PC-3 (cell line): ENCODE data around the gene NUB1. TPM values are rescaled to one million over a fixed set of nuclear protein-coding genes. Genes with fewer than 3 reads are reported as not detected.
A peak's percentile ranks its signal among the peaks of the same experiment; 100 is the strongest.

Experiments
- ATAC-seq: fragments of 200-7000 bp; cut with Tn5 transposase; 2 replicates; pipeline ENCODE4 v1.9.1; 2020; ENCODE audit warnings: mild to moderate bottlenecking, moderate library complexity
- BruUV-seq: library from RNA; stranded (reverse); fragments of 400-500 nt; replicated peaks from 2 replicates; lab custom pipeline; 2021; lab: Mats Ljungman, UMichigan
- CTCF ChIA-PET: fragments of 300-600 bp; sonication (Branson Sonifier 250); formaldehyde crosslinking; loops from one replicate; lab custom pipeline; 2022; ENCODE audit warnings: antibody characterized with exemption; lab: Charles Lee
- POLR2A ChIA-PET: fragments of 300-600 bp; sonication (Branson Sonifier 250); formaldehyde crosslinking; loops from one replicate; lab custom pipeline; 2022; ENCODE audit warnings: antibody characterized with exemption; ENCODE audit not compliant: unreplicated experiment; lab: Charles Lee
- DNase-seq: peaks from one replicate; pipeline ENCODE4 v3.0.0-alpha.2; 2015
- H2AFZ ChIP-seq: fragments of 300-600 bp; sonication (generic); 2 replicates; pipeline ENCODE4 v1.6.0; 2016; ENCODE audit warnings: antibody characterized with exemption, low read length
- H3F3A ChIP-seq: fragments of 300-600 bp; sonication (generic); one replicate; pipeline ENCODE4 v1.6.0; 2017; ENCODE audit warnings: antibody characterized with exemption, low read length, control low read depth, mild to moderate bottlenecking; ENCODE audit not compliant: unreplicated experiment
- H3K27ac ChIP-seq: fragments of 300-600 bp; sonication (generic); 2 replicates; pipeline ENCODE4 v1.5.1; 2016; ENCODE audit warnings: mild to moderate bottlenecking, low read length
- H3K27me3 ChIP-seq: fragments of 300-600 bp; sonication (generic); 2 replicates; pipeline ENCODE4 v1.6.1; 2016; ENCODE audit warnings: low read length, mixed read lengths
- H3K36me3 ChIP-seq: fragments of 300-600 bp; sonication (generic); 2 replicates; pipeline ENCODE4 v1.6.1; 2016; ENCODE audit warnings: low read depth, mixed run types, low read length, mixed read lengths
- H3K4me1 ChIP-seq: fragments of 300-600 bp; sonication (generic); 2 replicates; pipeline ENCODE4 v1.5.1; 2016; ENCODE audit warnings: low read length; ENCODE audit not compliant: insufficient read depth
- H3K4me2 ChIP-seq: fragments of 300-600 bp; sonication (generic); 2 replicates; pipeline ENCODE4 v1.6.0; 2016; ENCODE audit warnings: low read length
- H3K4me3 ChIP-seq: fragments of 300-600 bp; sonication (generic); 2 replicates; pipeline ENCODE4 v1.5.1; 2016; ENCODE audit warnings: mild to moderate bottlenecking, low read length, mixed read lengths
- H3K79me2 ChIP-seq: fragments of 300-600 bp; sonication (generic); 2 replicates; pipeline ENCODE4 v1.6.1; 2017; ENCODE audit warnings: low read length, mixed read lengths
- H3K9ac ChIP-seq: fragments of 300-600 bp; sonication (generic); 2 replicates; pipeline ENCODE4 v1.6.0; 2016; ENCODE audit warnings: mild to moderate bottlenecking, low read length
- H3K9me2 ChIP-seq: fragments of 300-600 bp; sonication (generic); replicated peaks from 2 replicates; pipeline ENCODE4 v1.6.1; 2016; ENCODE audit warnings: mixed run types, low read length, mixed read lengths
- H3K9me3 ChIP-seq: fragments of 300-600 bp; sonication (generic); 2 replicates; pipeline ENCODE4 v1.6.1; 2016; ENCODE audit warnings: low read length, mixed read lengths
- H4K20me1 ChIP-seq: fragments of 300-600 bp; sonication (generic); 2 replicates; pipeline ENCODE4 v1.6.1; 2016; ENCODE audit warnings: low read length, mixed read lengths
- CTCF ChIP-seq: fragments of 300-600 bp; sonication (generic); conservative IDR thresholded peaks from 2 replicates; pipeline ENCODE4 v1.5.1; 2017; ENCODE audit warnings: antibody characterized with exemption, low read depth, mild to moderate bottlenecking, low read length
- EZH2 ChIP-seq: fragments of 300-600 bp; sonication (generic); IDR thresholded peaks from one replicate; pipeline ENCODE4 v1.6.1; 2017; ENCODE audit warnings: antibody characterized with exemption, mild to moderate bottlenecking, low read length; ENCODE audit not compliant: unreplicated experiment
- EZH2phosphoT487 ChIP-seq: fragments of 300-600 bp; sonication (generic); IDR thresholded peaks from 2 replicates; pipeline ENCODE4 v1.6.1; 2018; ENCODE audit warnings: mild to moderate bottlenecking, antibody characterized with exemption, low read length, borderline replicate concordance
- intact Hi-C: fragments of 100-400 bp; cut with micrococcal nuclease; formaldehyde crosslinking; loops from 2 replicates; pipeline ENCODE4 v1.9.0; 2023
- total RNA-seq: library from RNA; depleted of rRNA; stranded (reverse); fragments of >200 nt; gene quantifications from 2 replicates; pipeline ENCODE4 v1.2.3, GENCODE V29; 2014

NUB1 gene
- total RNA-seq, 1 experiment from 2014 or later: 40.1 TPM

GRCh38 chr7:151346470-151346769 is 4.8 kb downstream of the NUB1 start:
- no peak overlapping the region for H3K9ac ChIP-seq
- H3K9me3 ChIP-seq: no peaks in the 10 kb centered on the region
- H3K9me2 ChIP-seq: no peaks in the 10 kb centered on the region
- DNase-seq (no peak), ATAC-seq (no peak)
- no TSS peak for BruUV-seq
- intact Hi-C loops: no loop called here
- no peak for TF ChIP-seq CTCF
- TF ChIP-seq EZH2: no peak
- no peak for TF ChIP-seq EZH2phosphoT487
- H3K27ac ChIP-seq: no peak overlapping the region
- peaks cover 30% of the 10 kb centered on the region for H3K36me3 ChIP-seq
- ChIA-PET CTCF (no interaction called here), POLR2A (no interaction called here)
- H3F3A ChIP-seq: no peaks in the 10 kb centered on the region
- H3K27me3 ChIP-seq: no peaks in the 10 kb centered on the region
- no peaks in the 10 kb centered on the region for H4K20me1 ChIP-seq
- H3K4me3 ChIP-seq: no peak overlapping the region
- peaks cover 9% of the 10 kb centered on the region for H3K4me1 ChIP-seq
- 0 out of 2 replicates have a peak overlapping the region, but pooled peaks have one; percentile 1 for H3K4me2 ChIP-seq
- H3K79me2 ChIP-seq: peaks cover 19% of the 10 kb centered on the region
- H2AFZ ChIP-seq: no peak overlapping the region

GRCh38 chr7:151347200-151347599 is 5.6 kb downstream of the NUB1 start:
- POLR2A ChIA-PET: no interaction called here
- Histone ChIP-seq H3K4me3 (no peak overlapping the region), H3K9me3 (no peaks in the 10 kb centered on the region), H3K27ac (no peak overlapping the region), H3K36me3 (peaks cover 37% of the 10 kb centered on the region), H3K9ac (no peak overlapping the region), H3K4me2 (no peak overlapping the region), H3F3A (no peaks in the 10 kb centered on the region), H3K4me1 (peaks cover 9% of the 10 kb centered on the region), H4K20me1 (no peaks in the 10 kb centered on the region), H3K79me2 (peaks cover 16% of the 10 kb centered on the region), H3K27me3 (no peaks in the 10 kb centered on the region), H2AFZ (no peak overlapping the region), H3K9me2 (no peaks in the 10 kb centered on the region)
- BruUV-seq: no TSS peak
- TF ChIP-seq EZH2phosphoT487: no peak
- no peak for TF ChIP-seq EZH2
- no peak for TF ChIP-seq CTCF
- intact Hi-C loops: no loop called here
- ATAC-seq (no peak), DNase-seq (no peak)
- CTCF ChIA-PET: no interaction called here

GRCh38 chr7:151348970-151349369 is 7.4 kb downstream of the NUB1 start:
- Histone ChIP-seq H3K9me3 (no peaks in the 10 kb centered on the region), H3K4me2 (no peak overlapping the region), H3K27me3 (no peaks in the 10 kb centered on the region), H3K4me1 (peaks cover 9% of the 10 kb centered on the region), H3K4me3 (no peak overlapping the region), H4K20me1 (no peaks in the 10 kb centered on the region), H3K36me3 (peaks cover 44% of the 10 kb centered on the region), H3K9ac (no peak overlapping the region), H3K27ac (no peak overlapping the region), H3K79me2 (no peaks in the 10 kb centered on the region), H3F3A (no peaks in the 10 kb centered on the region), H2AFZ (no peak overlapping the region), H3K9me2 (no peaks in the 10 kb centered on the region)
- intact Hi-C loops: no loop called here
- POLR2A ChIA-PET: no interaction called here
- no peak for TF ChIP-seq CTCF
- no peak for TF ChIP-seq EZH2
- no peak for TF ChIP-seq EZH2phosphoT487
- CTCF ChIA-PET: interaction anchor here (0.7 kb wide), 1 partner anchor 37 kb away, joined by 3 read pairs; no protein-coding TSS in a partner anchor
- ATAC-seq (no peak), DNase-seq (no peak)
- no TSS peak for BruUV-seq
